Spleen (tissue), 7 donors: ENCODE data around the gene AMOT.

ENCODE experiments used
- CTCF ChIP-seq, 11 experiments: fragments of 200-600 bp in 7 of 11; fragments of 450-650 bp in 4 of 11; sonication (generic) in 4 of 11; IDR thresholded peaks in 8 of 11; conservative IDR thresholded peaks in 3 of 11; 1 replicate in 7 of 11; 2 replicates in 4 of 11; pipeline versions ENCODE4 v1.4.0 to v1.8.0; 2016 to 2021; ENCODE audit warnings: antibody characterized with exemption in 11 of 11, inconsistent platforms in 4 of 11, mild to moderate bottlenecking in 1 of 11
- POLR2A ChIP-seq, 3 donors: fragments of 450-650 bp; IDR thresholded peaks; one replicate each; pipeline ENCODE4 v1.5.1; 2017; ENCODE audit warnings: antibody characterized with exemption in 3 of 3, mild to moderate bottlenecking in 1 of 3
- donor health status: DM: no; HTN: no; CAD: no; lungs with moderate emphysema.
- donor health status: DM: no; HTN: no; CAD: no.
- donor health status: DM: no; HTN: no; CAD: no.

GRCh38 chrX:112735147-112735546 lies 105.5 kb downstream of the AMOT start:
- TF ChIP-seq CTCF (IDR thresholded peaks at IDR 0.05 in 8 of 11, conservative IDR thresholded peaks at IDR 0.05 in 3 of 11) = no peak
- TF ChIP-seq POLR2A (IDR thresholded peaks at IDR 0.05) = no peak
